CD14-positive monocyte (primary cell): ENCODE results near the gene MYO1H. TPM values are rescaled to one million over a fixed set of nuclear protein-coding genes. Genes with fewer than 3 reads are reported as not detected.

Experiments used
- DNase-seq, 3 donors: peaks; one replicate each; pipeline ENCODE4 v3.0.0-alpha.2; 2011 to 2022
- H2AFZ ChIP-seq: 2 replicates; pipeline ENCODE4 v1.6.0; 2012; ENCODE audit warnings: mild to moderate bottlenecking, low read depth, low read length, inconsistent platforms; ENCODE audit not compliant: insufficient read depth, poor library complexity, severe bottlenecking
- H3K27ac ChIP-seq, 2 donors: 1 replicate in 1 of 2; 2 replicates in 1 of 2; pipeline ENCODE4 v1.5.1; 2012 to 2013; ENCODE audit warnings: low read length in 2 of 2, control low read depth in 1 of 2, inconsistent platforms in 1 of 2, low read depth in 1 of 2, mild to moderate bottlenecking in 1 of 2
- H3K27me3 ChIP-seq, 2 donors: one replicate each; pipeline versions ENCODE4 v1.6.0 to v1.6.1; 2011 to 2013; ENCODE audit warnings: low read length in 2 of 2; ENCODE audit not compliant: control insufficient read depth in 2 of 2, insufficient read depth in 2 of 2
- H3K36me3 ChIP-seq, 2 donors: replicated peaks in 1 of 2; 1 replicate in 1 of 2; 2 replicates in 1 of 2; pipeline versions ENCODE4 v1.5.1 to v1.6.1; 2012 to 2013; ENCODE audit warnings: low read length in 2 of 2, control low read depth in 1 of 2, inconsistent platforms in 1 of 2, mild to moderate bottlenecking in 1 of 2; ENCODE audit not compliant: insufficient read depth in 2 of 2, control insufficient read depth in 1 of 2
- H3K4me1 ChIP-seq, 2 donors: 1 replicate in 1 of 2; 2 replicates in 1 of 2; pipeline versions ENCODE4 v1.5.1 to v1.6.1; 2012 to 2013; ENCODE audit warnings: low read length in 2 of 2, control low read depth in 1 of 2, inconsistent platforms in 1 of 2, mild to moderate bottlenecking in 1 of 2, moderate library complexity in 1 of 2; ENCODE audit not compliant: insufficient read depth in 2 of 2, control insufficient read depth in 1 of 2
- H3K4me2 ChIP-seq: replicated peaks from 2 replicates; pipeline ENCODE3; 2012; ENCODE audit warnings: low read length, moderate library complexity, mild to moderate bottlenecking; ENCODE audit not compliant: poor library complexity, severe bottlenecking; ENCODE audit errors: extremely low read depth
- H3K4me3 ChIP-seq, 3 experiments: fragments of 200-600 bp in 1 of 3; sonication (generic) in 1 of 3; replicated peaks in 1 of 3; 1 replicate in 2 of 3; 2 replicates in 1 of 3; pipeline ENCODE4 v1.5.1; 2011 to 2013; ENCODE audit warnings: low read length in 3 of 3, mild to moderate bottlenecking in 3 of 3, control low read depth in 2 of 3, low read depth in 2 of 3, inconsistent platforms in 1 of 3, moderate library complexity in 1 of 3
- H3K79me2 ChIP-seq: 2 replicates; pipeline ENCODE4 v1.6.0; 2012; ENCODE audit warnings: mild to moderate bottlenecking, control low read depth, inconsistent platforms, low read length, moderate library complexity; ENCODE audit not compliant: insufficient read depth
- H3K9ac ChIP-seq: 2 replicates; pipeline ENCODE4 v1.6.0; 2017; ENCODE audit warnings: low read length, mild to moderate bottlenecking; ENCODE audit not compliant: insufficient read depth, poor library complexity, severe bottlenecking
- H3K9me3 ChIP-seq, 2 donors: replicated peaks in 1 of 2; 1 replicate in 1 of 2; 2 replicates in 1 of 2; pipeline versions ENCODE4 v1.5.1 to v1.6.1; 2012 to 2013; ENCODE audit warnings: low read length in 2 of 2, control low read depth in 1 of 2; ENCODE audit not compliant: control insufficient read depth in 1 of 2, insufficient read depth in 1 of 2
- H4K20me1 ChIP-seq: 2 replicates; pipeline ENCODE4 v1.6.0; 2012; ENCODE audit warnings: mild to moderate bottlenecking, low read length, control low read depth, moderate library complexity; ENCODE audit not compliant: insufficient read depth
- H3K27ac Mint-ChIP-seq, 7 donors: one replicate each; pipeline ENCODE4 v1.8.0; 2020; ENCODE audit warnings: mild to moderate bottlenecking in 7 of 7, mixed read lengths in 7 of 7, moderate library complexity in 6 of 7, inconsistent platforms in 2 of 7
- H3K27me3 Mint-ChIP-seq, 3 donors: one replicate each; pipeline ENCODE4 v1.8.0; 2021 to 2022; ENCODE audit warnings: low read depth in 3 of 3, mild to moderate bottlenecking in 3 of 3, mixed read lengths in 3 of 3, moderate library complexity in 3 of 3, inconsistent platforms in 1 of 3
- H3K36me3 Mint-ChIP-seq, 2 donors: one replicate each; pipeline ENCODE4 v1.8.0; 2020; ENCODE audit warnings: mixed read lengths in 2 of 2, inconsistent platforms in 1 of 2, mild to moderate bottlenecking in 1 of 2
- H3K4me1 Mint-ChIP-seq: one replicate; pipeline ENCODE4 v1.8.0; 2020; ENCODE audit warnings: mild to moderate bottlenecking, mixed read lengths
- H3K4me3 Mint-ChIP-seq, 2 donors: one replicate each; pipeline ENCODE4 v1.8.0; 2020; ENCODE audit warnings: mild to moderate bottlenecking in 2 of 2, mixed read lengths in 2 of 2, moderate library complexity in 1 of 2
- H3K9me3 Mint-ChIP-seq, 7 donors: one replicate each; pipeline ENCODE4 v1.8.0; 2020 to 2022; ENCODE audit warnings: mixed read lengths in 7 of 7, mild to moderate bottlenecking in 6 of 7, moderate library complexity in 6 of 7, inconsistent platforms in 2 of 7
- WGBS: methylation state at CpG from one replicate; pipeline ENCODE4 v1.1.5; 2013; ENCODE audit warnings: missing lambda C conversion rate; ENCODE audit not compliant: insufficient coverage; 5-methylcytosine and 5-hydroxymethylcytosine counted together
- intact Hi-C, 2 donors: fragments of 100-400 bp; cut with micrococcal nuclease; formaldehyde crosslinking; loops; one replicate each; pipeline versions ENCODE4 v1.15.0 to v1.15.1; 2023
- polyA plus RNA-seq, 3 donors: library from polyadenylated mRNA; depleted of rRNA in 1 of 3; unstranded in 2 of 3; stranded (reverse) in 1 of 3; fragments of 300-500 nt in 2 of 3; fragments of >200 nt in 1 of 3; fragmentation: Illumina TruSeq in 2 of 3; gene quantifications; 1 replicate in 2 of 3; 2 replicates in 1 of 3; pipeline ENCODE4 v1.2.3, GENCODE V29; 2012 to 2021
- TF ChIP-seq, protein P1 (sequence below): fragments of 200-600 bp; IDR thresholded peaks from one replicate; pipeline ENCODE4 v1.8.0; 2022; ENCODE audit warnings: antibody characterized with exemption, mild to moderate bottlenecking

Gene MYO1H
- polyA plus RNA-seq, 3 donors: not detected

DNA sequence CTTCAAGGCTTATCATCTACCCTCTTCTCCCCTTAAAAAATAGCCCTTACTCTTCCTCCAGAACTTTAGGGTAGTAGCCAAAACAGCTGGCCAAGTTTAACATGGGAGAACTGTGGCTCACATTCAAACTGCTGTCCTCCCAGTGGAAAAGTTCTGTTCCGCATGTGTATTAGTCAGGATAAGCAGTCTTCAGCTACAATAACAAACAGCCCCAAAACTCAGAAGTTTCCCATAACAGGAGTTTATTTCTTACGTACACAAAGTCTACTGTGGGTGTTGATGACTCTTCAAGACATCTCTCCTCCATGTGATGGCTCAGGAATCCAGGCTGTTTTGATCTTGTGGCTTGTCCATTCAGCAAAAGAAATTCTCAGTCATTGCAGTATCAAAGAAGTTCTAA, 35.5 kb downstream of the MYO1H start:
- no peak overlapping the region for H3K4me3 Mint-ChIP-seq
- DNase-seq: no peak
- no CpG with 5 or more reads among the region's 2 CpGs for WGBS
- H3K36me3 ChIP-seq: no peaks in the 10 kb centered on the region
- H3K27me3 Mint-ChIP-seq: peaks cover 1 to 5% (median 2%) of the 10 kb centered on the region in 3 donors
- H3K9me3 Mint-ChIP-seq: peaks cover 0 to 3% (median 0%) of the 10 kb centered on the region in 7 donors
- H3K4me1 Mint-ChIP-seq: peaks cover 2% of the 10 kb centered on the region
- no peak overlapping the region for H3K27ac Mint-ChIP-seq
- no peaks in the 10 kb centered on the region for H3K4me1 ChIP-seq
- H2AFZ ChIP-seq: no peak overlapping the region
- peaks cover 0 to 5% of the 10 kb centered on the region in 2 donors for H3K9me3 ChIP-seq
- no peak overlapping the region for H3K4me3 ChIP-seq
- no peaks in the 10 kb centered on the region for H3K36me3 Mint-ChIP-seq
- no peaks in the 10 kb centered on the region for H3K79me2 ChIP-seq
- H3K4me2 ChIP-seq: no peak overlapping the region
- H4K20me1 ChIP-seq: no peaks in the 10 kb centered on the region
- no peaks in the 10 kb centered on the region for H3K27me3 ChIP-seq
- TF ChIP-seq, protein P1, sequence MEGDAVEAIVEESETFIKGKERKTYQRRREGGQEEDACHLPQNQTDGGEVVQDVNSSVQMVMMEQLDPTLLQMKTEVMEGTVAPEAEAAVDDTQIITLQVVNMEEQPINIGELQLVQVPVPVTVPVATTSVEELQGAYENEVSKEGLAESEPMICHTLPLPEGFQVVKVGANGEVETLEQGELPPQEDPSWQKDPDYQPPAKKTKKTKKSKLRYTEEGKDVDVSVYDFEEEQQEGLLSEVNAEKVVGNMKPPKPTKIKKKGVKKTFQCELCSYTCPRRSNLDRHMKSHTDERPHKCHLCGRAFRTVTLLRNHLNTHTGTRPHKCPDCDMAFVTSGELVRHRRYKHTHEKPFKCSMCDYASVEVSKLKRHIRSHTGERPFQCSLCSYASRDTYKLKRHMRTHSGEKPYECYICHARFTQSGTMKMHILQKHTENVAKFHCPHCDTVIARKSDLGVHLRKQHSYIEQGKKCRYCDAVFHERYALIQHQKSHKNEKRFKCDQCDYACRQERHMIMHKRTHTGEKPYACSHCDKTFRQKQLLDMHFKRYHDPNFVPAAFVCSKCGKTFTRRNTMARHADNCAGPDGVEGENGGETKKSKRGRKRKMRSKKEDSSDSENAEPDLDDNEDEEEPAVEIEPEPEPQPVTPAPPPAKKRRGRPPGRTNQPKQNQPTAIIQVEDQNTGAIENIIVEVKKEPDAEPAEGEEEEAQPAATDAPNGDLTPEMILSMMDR: no peak
- intact Hi-C loops: no loop called here
- no peak overlapping the region for H3K9ac ChIP-seq
- no peak overlapping the region for H3K27ac ChIP-seq

DNA sequence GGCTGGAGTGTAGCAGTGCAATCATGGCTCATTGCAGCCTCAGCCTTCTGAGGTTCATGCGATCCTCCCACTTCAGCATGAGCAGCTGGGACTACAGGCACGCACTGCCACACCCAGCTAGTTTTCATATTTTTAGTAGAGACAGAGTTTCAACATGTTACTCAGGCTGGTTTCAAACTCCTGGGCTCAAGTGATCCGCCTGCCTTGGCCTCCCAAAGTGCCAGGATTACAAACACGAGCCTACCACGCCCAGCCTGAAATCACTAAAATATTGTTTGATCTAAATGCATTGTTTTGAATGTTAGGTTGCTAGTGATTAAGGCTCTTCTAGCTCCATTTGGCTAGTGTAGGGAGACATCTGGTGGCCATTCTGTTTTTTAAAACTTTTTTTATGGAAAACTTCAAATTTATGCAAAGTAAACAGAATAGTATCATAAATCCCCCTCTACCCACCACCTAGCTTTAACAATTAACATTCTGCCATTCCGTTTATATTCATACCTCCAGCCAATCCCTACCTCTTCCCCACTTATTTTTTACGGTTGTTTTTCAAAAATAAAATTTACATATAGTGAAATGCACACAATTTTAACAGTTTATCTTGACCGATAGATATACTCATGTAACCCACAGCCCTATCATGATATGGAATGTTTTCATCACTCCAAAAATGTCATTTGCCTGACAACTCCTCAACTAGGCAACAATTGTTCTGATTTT, 37.8 kb downstream of the MYO1H start:
- DNase-seq: no peak
- no peak overlapping the region for H3K9ac ChIP-seq

More for the DNA sequence above, 37.8 kb downstream of the MYO1H start:
- no peaks in the 10 kb centered on the region for H4K20me1 ChIP-seq
- H3K4me3 ChIP-seq: no peak overlapping the region
- H3K27me3 ChIP-seq: no peaks in the 10 kb centered on the region
- no peak overlapping the region for H3K4me2 ChIP-seq
- H3K4me3 Mint-ChIP-seq: no peak overlapping the region
- H3K36me3 Mint-ChIP-seq: no peaks in the 10 kb centered on the region
- 60% methylated on average over 2 of the region's 8 CpGs for WGBS
- peaks cover 0 to 7% (median 2%) of the 10 kb centered on the region in 3 donors for H3K27me3 Mint-ChIP-seq
- H3K36me3 ChIP-seq: no peaks in the 10 kb centered on the region
- H3K79me2 ChIP-seq: no peaks in the 10 kb centered on the region
- TF ChIP-seq, protein P1: peak; percentile 48
- no peaks in the 10 kb centered on the region for H3K4me1 ChIP-seq
- H3K27ac Mint-ChIP-seq: no peak overlapping the region
- H2AFZ ChIP-seq: no peak overlapping the region
- H3K9me3 ChIP-seq: peaks cover 0 to 5% of the 10 kb centered on the region in 2 donors
- intact Hi-C loops: no loop called here
- peaks cover 0 to 6% (median 3%) of the 10 kb centered on the region in 7 donors for H3K9me3 Mint-ChIP-seq
- no peak overlapping the region for H3K27ac ChIP-seq
- no peaks in the 10 kb centered on the region for H3K4me1 Mint-ChIP-seq
